Adipose tissue (tissue), 3 donors: Measurements from ENCODE around the gene UNCX. TPM values are rescaled to one million over a fixed set of nuclear protein-coding genes. Genes with fewer than 3 reads are reported as not detected.
"Not testable (repeated sequence)": the region's sequence is repeated elsewhere in the genome, so short reads cannot be mapped to it uniquely, and the experiment has no call there.

Experiments
- H3K27ac ChIP-seq: one replicate; pipeline ENCODE4 v1.5.1; 2013; ENCODE audit warnings: low read depth, low read length
- WGBS, 3 donors: extraction: QIAGEN DNeasy Blood & Tissue Kit; methylation state at CpG; one replicate each; pipeline ENCODE4 v1.1.7; 2013; 5-methylcytosine and 5-hydroxymethylcytosine counted together
- polyA plus RNA-seq, 3 donors: library from polyadenylated mRNA; stranded (reverse); fragments of 200-250 nt; gene quantifications; one replicate each; pipeline ENCODE4 v1.2.3, GENCODE V29; 2013
- donor health status: healthy with polysubstance abuse.
- donor health status: Bipolar disorder and iron deficiency.
- donor health status: healthy.

The UNCX gene
- polyA plus RNA-seq, 3 donors, result not detected

GRCh38 chr7:1210979-1211608, 21.6 kb upstream of the UNCX start:
- 20 to 29% (median 24%) methylated on average over 35 of the region's 35 CpGs for WGBS, 3 donors

GRCh38 chr7:1211611-1212010, 21.1 kb upstream of the UNCX start:
- 70 to 73% (median 72%) methylated on average over 11 of the region's 11 CpGs for WGBS, 3 donors
- H3K27ac ChIP-seq, result no peak overlapping the region

More at GRCh38 chr7:1210979-1211608, 21.6 kb upstream of the UNCX start:
- no peak overlapping the region for H3K27ac ChIP-seq

GRCh38 chr7:1212025-1212424, 20.6 kb upstream of the UNCX start:
- H3K27ac ChIP-seq, result not testable (repeated sequence)
- WGBS, 3 donors, result 80 to 86% (median 85%) methylated on average over 5 of the region's 5 CpGs

- WGBS, 3 donors, result 68 to 78% (median 72%) methylated on average over 16 to 18 of the region's 18 CpGs
- no peak overlapping the region for H3K27ac ChIP-seq
These were observed 18.2 kb upstream of the UNCX start for GRCh38 chr7:1214516-1214915.

- 64 to 73% (median 70%) methylated on average over 24 of the region's 24 CpGs for WGBS, 3 donors
- H3K27ac ChIP-seq, result no peak overlapping the region
These were observed 14.0 kb upstream of the UNCX start for GRCh38 chr7:1218541-1219165.

- 50 to 56% (median 52%) methylated on average over 9 of the region's 9 CpGs for WGBS, 3 donors
- no peak overlapping the region for H3K27ac ChIP-seq
These were observed 13.2 kb upstream of the UNCX start for GRCh38 chr7:1219498-1219897.

- WGBS, 3 donors, result 55 to 64% (median 57%) methylated on average over 12 to 13 of the region's 13 CpGs
These were observed 12.5 kb upstream of the UNCX start for GRCh38 chr7:1220000-1220726.

GRCh38 chr7:1220977-1221745, 11.5 kb upstream of the UNCX start:
- WGBS, 3 donors, result 47 to 67% (median 67%) methylated on average over 22 of the region's 22 CpGs
- H3K27ac ChIP-seq, result no peak overlapping the region

More at GRCh38 chr7:1220000-1220726, 12.5 kb upstream of the UNCX start:
- H3K27ac ChIP-seq, result no peak overlapping the region

- H3K27ac ChIP-seq, result no peak overlapping the region
- 24 to 43% (median 36%) methylated on average over 23 of the region's 23 CpGs for WGBS, 3 donors
These were observed 9.3 kb upstream of the UNCX start for GRCh38 chr7:1223196-1223981.

GRCh38 chr7:1224086-1224716, 8.5 kb upstream of the UNCX start:
- H3K27ac ChIP-seq, result no peak overlapping the region
- 3 to 6% (median 4%) methylated on average over 63 to 66 of the region's 66 CpGs for WGBS, 3 donors

GRCh38 chr7:1225030-1225429, 7.6 kb upstream of the UNCX start:
- H3K27ac ChIP-seq, result no peak overlapping the region
- WGBS, 3 donors, result 2 to 4% (median 3%) methylated on average over 11 of the region's 11 CpGs

GRCh38 chr7:1225441-1226185, 7.1 kb upstream of the UNCX start:
- 7 to 12% (median 11%) methylated on average over 50 to 52 of the region's 52 CpGs for WGBS, 3 donors
- H3K27ac ChIP-seq, result no peak overlapping the region

GRCh38 chr7:1226186-1226901, 6.3 kb upstream of the UNCX start:
- 20 to 50% (median 36%) methylated on average over 22 to 23 of the region's 23 CpGs for WGBS, 3 donors
- H3K27ac ChIP-seq, result no peak overlapping the region

- 20 to 59% (median 44%) methylated on average over 25 of the region's 25 CpGs for WGBS, 3 donors
- no peak overlapping the region for H3K27ac ChIP-seq
These were observed 5.4 kb upstream of the UNCX start for GRCh38 chr7:1227071-1227804.

GRCh38 chr7:1227814-1228544, 4.7 kb upstream of the UNCX start:
- H3K27ac ChIP-seq, result no peak overlapping the region
- 9 to 11% (median 10%) methylated on average over 13 of the region's 13 CpGs for WGBS, 3 donors
